DMS153 treated with DMSO at 0.1 percent for 48 hours (cell line): ENCODE measurements around the gene KBTBD12.
A peak's percentile ranks its signal among the peaks of the same experiment; 100 is the strongest.

ENCODE experiments used
- DNase-seq: peaks from one replicate; lab custom pipeline; 2025; ENCODE audit not compliant: unreplicated experiment; lab: John Stamatoyannopoulos, UW

Gene KBTBD12

GRCh38 chr3:127984241-127984975 is 69.4 kb downstream of the KBTBD12 start:
- no peak for DNase-seq

GRCh38 chr3:127985216-127985615 is 70.2 kb downstream of the KBTBD12 start:
- DNase-seq: no peak

- no peak for DNase-seq
Measured at GRCh38 chr3:127985655-127986225, 70.7 kb downstream of the KBTBD12 start.

GRCh38 chr3:127986803-127987202 is 71.8 kb downstream of the KBTBD12 start:
- no peak for DNase-seq

- no peak for DNase-seq
Measured at GRCh38 chr3:127987309-127987995, 72.4 kb downstream of the KBTBD12 start.

GRCh38 chr3:127988770-127989557 is 73.9 kb downstream of the KBTBD12 start:
- no peak for DNase-seq

- no peak for DNase-seq
Measured at GRCh38 chr3:127990051-127990450, 75.0 kb downstream of the KBTBD12 start.

- no peak for DNase-seq
Measured at GRCh38 chr3:127990461-127990860, 75.4 kb downstream of the KBTBD12 start.

GRCh38 chr3:127991251-127991650 is 76.2 kb downstream of the KBTBD12 start:
- DNase-seq: no peak

GRCh38 chr3:127991681-127992080 is 76.6 kb downstream of the KBTBD12 start:
- no peak for DNase-seq

GRCh38 chr3:127992127-127992526 is 77.1 kb downstream of the KBTBD12 start:
- no peak for DNase-seq

- DNase-seq: no peak
Measured at GRCh38 chr3:127994011-127994410, 79.0 kb downstream of the KBTBD12 start.

- DNase-seq: no peak
Measured at GRCh38 chr3:127997016-127997415, 82.0 kb downstream of the KBTBD12 start.

- peak; percentile 9 for DNase-seq
Measured at GRCh38 chr3:127997961-127998360, 82.9 kb downstream of the KBTBD12 start.

GRCh38 chr3:127998596-127998995 is 83.6 kb downstream of the KBTBD12 start:
- no peak for DNase-seq

- DNase-seq: no peak
Measured at GRCh38 chr3:127999509-128000106, 84.6 kb downstream of the KBTBD12 start.

GRCh38 chr3:128001576-128001975 is 86.5 kb downstream of the KBTBD12 start:
- DNase-seq: no peak

GRCh38 chr3:128004661-128005060 is 89.6 kb downstream of the KBTBD12 start:
- DNase-seq: no peak

- DNase-seq: no peak
Measured at GRCh38 chr3:128006061-128007032, 91.3 kb downstream of the KBTBD12 start.

GRCh38 chr3:128007033-128007424 is 92.0 kb downstream of the KBTBD12 start:
- DNase-seq: peak; percentile 17
